Measurements from ENCODE around the gene RANBP10. TPM values are rescaled to one million over a fixed set of nuclear protein-coding genes. Genes with fewer than 3 reads are reported as not detected.

The RANBP10 gene
- total RNA-seq, 1 donor from 2014 or later, result 34.1 TPM

DNA sequence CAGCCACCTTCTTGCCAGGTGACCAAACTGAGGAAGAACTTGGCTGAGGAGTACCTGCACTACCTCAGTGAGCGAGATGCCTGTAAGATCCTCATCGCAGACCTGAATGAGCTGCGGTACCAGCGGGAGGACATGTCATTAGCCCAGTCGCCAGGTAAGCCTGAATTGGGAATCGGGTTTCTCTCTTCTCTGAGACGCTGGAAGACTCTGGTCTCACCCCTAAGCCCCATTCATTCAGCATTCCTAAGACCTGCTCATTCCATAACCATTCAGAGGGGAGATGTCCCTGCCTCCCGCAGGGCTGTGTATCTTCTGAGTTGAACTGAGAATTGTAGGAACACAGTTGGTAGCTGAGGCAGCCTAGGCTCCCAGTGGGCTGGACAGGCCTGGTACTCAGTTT lies 18.8 kb upstream of the RANBP10 start:
- TF ChIP-seq, protein P1, sequence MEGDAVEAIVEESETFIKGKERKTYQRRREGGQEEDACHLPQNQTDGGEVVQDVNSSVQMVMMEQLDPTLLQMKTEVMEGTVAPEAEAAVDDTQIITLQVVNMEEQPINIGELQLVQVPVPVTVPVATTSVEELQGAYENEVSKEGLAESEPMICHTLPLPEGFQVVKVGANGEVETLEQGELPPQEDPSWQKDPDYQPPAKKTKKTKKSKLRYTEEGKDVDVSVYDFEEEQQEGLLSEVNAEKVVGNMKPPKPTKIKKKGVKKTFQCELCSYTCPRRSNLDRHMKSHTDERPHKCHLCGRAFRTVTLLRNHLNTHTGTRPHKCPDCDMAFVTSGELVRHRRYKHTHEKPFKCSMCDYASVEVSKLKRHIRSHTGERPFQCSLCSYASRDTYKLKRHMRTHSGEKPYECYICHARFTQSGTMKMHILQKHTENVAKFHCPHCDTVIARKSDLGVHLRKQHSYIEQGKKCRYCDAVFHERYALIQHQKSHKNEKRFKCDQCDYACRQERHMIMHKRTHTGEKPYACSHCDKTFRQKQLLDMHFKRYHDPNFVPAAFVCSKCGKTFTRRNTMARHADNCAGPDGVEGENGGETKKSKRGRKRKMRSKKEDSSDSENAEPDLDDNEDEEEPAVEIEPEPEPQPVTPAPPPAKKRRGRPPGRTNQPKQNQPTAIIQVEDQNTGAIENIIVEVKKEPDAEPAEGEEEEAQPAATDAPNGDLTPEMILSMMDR (IDR thresholded peaks at IDR 0.05; ENCODE audit: unreplicated experiment), result no peak
- no peak overlapping the region for H3K27ac Mint-ChIP-seq
- H3K36me3 Mint-ChIP-seq (ENCODE audit: insufficient read depth), result peaks cover 7% of the 10 kb centered on the region
- H3K4me1 Mint-ChIP-seq (ENCODE audit: low read depth), result no peaks in the 10 kb centered on the region
- no peaks in the 10 kb centered on the region for H3K9me3 Mint-ChIP-seq (ENCODE audit: low read depth)
- H3K4me3 Mint-ChIP-seq (ENCODE audit: low read depth), result no peak overlapping the region
- no peak for DNase-seq (ENCODE audit: low spot score, unreplicated experiment)
- no peaks in the 10 kb centered on the region for H3K27me3 Mint-ChIP-seq

DNA sequence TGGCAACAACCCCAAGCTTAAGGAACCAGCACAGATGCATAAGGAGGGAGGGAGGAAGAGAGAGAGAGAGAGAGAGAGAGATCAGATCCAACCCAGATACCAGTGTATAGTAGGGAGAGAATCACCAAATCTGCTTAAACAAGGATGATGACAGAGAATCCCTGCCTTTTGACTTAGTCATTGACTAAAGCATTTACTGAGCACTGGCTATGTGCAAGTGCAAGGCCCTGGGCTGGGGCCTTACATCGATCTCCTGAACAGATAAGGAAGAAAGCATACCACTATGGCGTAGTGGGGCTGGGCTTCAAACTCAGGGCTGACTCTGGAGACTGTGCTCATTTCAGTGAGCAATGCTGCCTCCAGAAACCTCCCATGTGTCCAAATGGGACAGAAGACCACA lies 16.2 kb upstream of the RANBP10 start:
- no peaks in the 10 kb centered on the region for H3K4me1 Mint-ChIP-seq (ENCODE audit: low read depth)

GRCh38 chr16:67820608-67821259 lies 14.4 kb upstream of the RANBP10 start:
- no peak for DNase-seq (ENCODE audit: low spot score, unreplicated experiment)
- Mint-ChIP-seq H3K4me1 (ENCODE audit: low read depth) (no peaks in the 10 kb centered on the region), H3K36me3 (ENCODE audit: insufficient read depth) (peaks cover 2% of the 10 kb centered on the region), H3K9me3 (ENCODE audit: low read depth) (no peaks in the 10 kb centered on the region), H3K27ac (no peak overlapping the region), H3K4me3 (ENCODE audit: low read depth) (no peak overlapping the region), H3K27me3 (no peaks in the 10 kb centered on the region)
- TF ChIP-seq, protein P1 (IDR thresholded peaks at IDR 0.05; ENCODE audit: unreplicated experiment), result no peak

More for the DNA sequence above, 16.2 kb upstream of the RANBP10 start:
- peaks cover 3% of the 10 kb centered on the region for H3K36me3 Mint-ChIP-seq (ENCODE audit: insufficient read depth)
- no peak for DNase-seq (ENCODE audit: low spot score, unreplicated experiment)
- TF ChIP-seq, protein P1 (IDR thresholded peaks at IDR 0.05; ENCODE audit: unreplicated experiment), result no peak
- no peaks in the 10 kb centered on the region for H3K27me3 Mint-ChIP-seq
- no peak overlapping the region for H3K27ac Mint-ChIP-seq
- no peak overlapping the region for H3K4me3 Mint-ChIP-seq (ENCODE audit: low read depth)
- no peaks in the 10 kb centered on the region for H3K9me3 Mint-ChIP-seq (ENCODE audit: low read depth)

DNA sequence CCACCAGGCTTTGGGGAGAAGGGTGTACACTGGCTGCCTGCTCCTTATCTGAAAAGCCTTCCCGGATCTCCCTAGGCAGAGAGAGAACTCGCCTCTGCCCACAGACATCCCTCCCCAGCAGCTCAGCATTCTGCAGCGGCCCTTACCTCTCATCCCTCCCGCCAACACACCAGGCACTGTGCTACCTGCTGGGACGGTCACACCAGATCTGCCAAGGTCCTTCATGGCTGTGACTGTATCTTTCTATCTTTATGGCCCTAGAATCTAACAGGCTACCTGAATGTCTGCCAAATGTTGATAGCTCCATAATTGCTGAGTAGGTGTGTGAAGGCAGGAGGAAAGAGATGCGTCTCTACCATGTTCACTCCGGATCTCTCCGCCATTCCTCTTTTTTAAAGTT lies 8.2 kb upstream of the RANBP10 start:
- DNase-seq (ENCODE audit: low spot score, unreplicated experiment), result no peak
- no peaks in the 10 kb centered on the region for H3K27me3 Mint-ChIP-seq
- TF ChIP-seq, protein P1 (IDR thresholded peaks at IDR 0.05; ENCODE audit: unreplicated experiment), result no peak
- no peak overlapping the region for H3K4me3 Mint-ChIP-seq (ENCODE audit: low read depth)
- no peak overlapping the region for H3K27ac Mint-ChIP-seq
- H3K9me3 Mint-ChIP-seq (ENCODE audit: low read depth), result no peaks in the 10 kb centered on the region
- no peaks in the 10 kb centered on the region for H3K36me3 Mint-ChIP-seq (ENCODE audit: insufficient read depth)
- H3K4me1 Mint-ChIP-seq (ENCODE audit: low read depth), result no peaks in the 10 kb centered on the region

- H3K27me3 Mint-ChIP-seq, result no peaks in the 10 kb centered on the region
- no peaks in the 10 kb centered on the region for H3K36me3 Mint-ChIP-seq (ENCODE audit: insufficient read depth)
- peaks cover 2% of the 10 kb centered on the region for H3K4me1 Mint-ChIP-seq (ENCODE audit: low read depth)
- H3K27ac Mint-ChIP-seq, result no peak overlapping the region
- no peak for DNase-seq (ENCODE audit: low spot score, unreplicated experiment)
- TF ChIP-seq, protein P1 (IDR thresholded peaks at IDR 0.05; ENCODE audit: unreplicated experiment), result no peak
- no peaks in the 10 kb centered on the region for H3K9me3 Mint-ChIP-seq (ENCODE audit: low read depth)
- no peak overlapping the region for H3K4me3 Mint-ChIP-seq (ENCODE audit: low read depth)
Observed at GRCh38 chr16:67811899-67812298, 5.5 kb upstream of the RANBP10 start.
